ENCODE results near the gene SYTL1.

Gene SYTL1
- total RNA-seq = 143 to 166 (median 159) reads per million in 4 donors

GRCh38 chr1:27341525-27342252 is at the start of gene SYTL1:
Gene SYTL1 (plus strand): TSS chr1:27342022. CDS start chr1:27345335, 3,313 bp downstream.
- DNase-seq = peak in 3 of 5 donors; percentile 42 to 81 (median 57)

- DNase-seq = no peak
Measured at GRCh38 chr1:27292106-27292505, 49.7 kb upstream of the SYTL1 start.

GRCh38 chr1:27293915-27294314 is 47.9 kb upstream of the SYTL1 start:
- no peak for DNase-seq

- peak; percentile 28 to 63 (median 52) for DNase-seq
Measured at GRCh38 chr1:27296773-27297291, 45.0 kb upstream of the SYTL1 start.

GRCh38 chr1:27297903-27298302 is 43.9 kb upstream of the SYTL1 start:
- no peak for DNase-seq

GRCh38 chr1:27298632-27299384 is 43.0 kb upstream of the SYTL1 start:
- no peak for DNase-seq

GRCh38 chr1:27299385-27300271 is 42.2 kb upstream of the SYTL1 start:
- no peak for DNase-seq

- DNase-seq = peak; percentile 53 to 72 (median 69)
Measured at GRCh38 chr1:27300341-27301051, 41.3 kb upstream of the SYTL1 start.

GRCh38 chr1:27301052-27301422 is 40.8 kb upstream of the SYTL1 start:
- DNase-seq = no peak

GRCh38 chr1:27301582-27302199 is 40.1 kb upstream of the SYTL1 start:
- DNase-seq = no peak

- no peak for DNase-seq
Measured at GRCh38 chr1:27302612-27303011, 39.2 kb upstream of the SYTL1 start.

- DNase-seq = no peak
Measured at GRCh38 chr1:27303509-27303908, 38.3 kb upstream of the SYTL1 start.

GRCh38 chr1:27306071-27306470 is 35.8 kb upstream of the SYTL1 start:
- no peak for DNase-seq

GRCh38 chr1:27306892-27307761 is 34.7 kb upstream of the SYTL1 start:
- DNase-seq = no peak

GRCh38 chr1:27307874-27308598 is 33.8 kb upstream of the SYTL1 start:
- no peak for DNase-seq

GRCh38 chr1:27314169-27314568 is 27.7 kb upstream of the SYTL1 start:
- DNase-seq = no peak

- no peak for DNase-seq
Measured at GRCh38 chr1:27314737-27315136, 27.1 kb upstream of the SYTL1 start.

- no peak for DNase-seq
Measured at GRCh38 chr1:27316860-27317259, 25.0 kb upstream of the SYTL1 start.

- DNase-seq = no peak
Measured at GRCh38 chr1:27318136-27318535, 23.7 kb upstream of the SYTL1 start.

GRCh38 chr1:27318596-27318995 is 23.2 kb upstream of the SYTL1 start:
- DNase-seq = no peak

Measured in T-helper 1 cell (primary cell).